AG10803 (cell line): ENCODE data around the gene SRGAP1.

Source experiments
- DNase-seq: peaks from one replicate; pipeline ENCODE4 v3.0.0; 2010; ENCODE audit warnings: low read depth
- H3K4me3 ChIP-seq: 2 replicates; pipeline ENCODE4 v1.5.1; 2011; ENCODE audit warnings: mild to moderate bottlenecking, low read length, control low read depth
- CTCF ChIP-seq: conservative IDR thresholded peaks from 2 replicates; pipeline ENCODE4 v1.5.1; 2011; ENCODE audit warnings: mild to moderate bottlenecking, low read length, control low read depth, inconsistent platforms

Gene SRGAP1

GRCh38 chr12:63898764-63899337 is 54.4 kb downstream of the SRGAP1 start:
- TF ChIP-seq CTCF = no peak
- no peak overlapping the region for H3K4me3 ChIP-seq
- DNase-seq = no peak

- no peak for DNase-seq
- no peak for TF ChIP-seq CTCF
- H3K4me3 ChIP-seq = no peak overlapping the region
Observed at GRCh38 chr12:63899396-63899795, 54.9 kb downstream of the SRGAP1 start.

GRCh38 chr12:63900922-63901793 is 56.7 kb downstream of the SRGAP1 start:
- no peak for TF ChIP-seq CTCF
- no peak for DNase-seq
- H3K4me3 ChIP-seq = no peak overlapping the region

DNA sequence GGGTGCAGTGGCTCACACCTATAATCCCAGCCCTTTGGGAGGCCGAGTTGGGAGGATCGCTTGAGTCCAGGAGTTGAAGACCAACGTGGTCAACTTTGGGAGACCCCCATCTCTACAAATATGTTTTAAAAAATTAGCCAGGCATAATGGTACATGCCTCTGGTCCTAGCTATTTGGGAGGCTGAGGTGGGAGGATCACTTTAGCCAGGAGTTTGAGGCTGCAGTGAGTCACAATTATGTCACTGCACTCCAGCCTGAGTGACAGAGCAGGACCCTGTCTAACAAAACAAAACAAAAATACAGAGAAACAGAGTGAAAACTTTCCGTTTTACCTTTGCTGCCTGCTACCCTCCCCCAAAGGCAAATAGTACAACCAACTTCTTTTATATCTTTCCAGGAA is 60.2 kb downstream of the SRGAP1 start:
- no peak overlapping the region for H3K4me3 ChIP-seq
- no peak for TF ChIP-seq CTCF
- no peak for DNase-seq

GRCh38 chr12:63905544-63905943 is 61.0 kb downstream of the SRGAP1 start:
- no peak for DNase-seq
- no peak for TF ChIP-seq CTCF
- no peak overlapping the region for H3K4me3 ChIP-seq

DNA sequence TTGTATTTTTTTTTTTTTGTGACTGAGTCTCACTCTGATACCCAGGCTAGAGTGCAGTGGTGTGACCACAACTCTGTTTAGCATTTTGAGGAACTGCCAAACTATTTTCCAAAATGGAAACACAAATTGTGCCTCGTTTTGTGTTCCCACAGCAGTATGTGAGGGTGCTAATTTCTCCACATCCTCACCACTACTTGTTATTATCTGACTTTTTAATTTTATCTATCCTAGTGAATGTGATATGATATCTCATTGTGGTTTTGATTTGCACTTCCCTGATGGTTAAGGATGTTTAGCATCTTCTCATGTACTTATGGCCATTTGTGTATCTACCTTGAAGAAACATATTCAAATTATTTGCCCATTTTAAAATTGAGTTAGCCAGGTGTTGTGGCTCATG is 62.4 kb downstream of the SRGAP1 start:
- TF ChIP-seq CTCF = no peak
- DNase-seq = no peak

DNA sequence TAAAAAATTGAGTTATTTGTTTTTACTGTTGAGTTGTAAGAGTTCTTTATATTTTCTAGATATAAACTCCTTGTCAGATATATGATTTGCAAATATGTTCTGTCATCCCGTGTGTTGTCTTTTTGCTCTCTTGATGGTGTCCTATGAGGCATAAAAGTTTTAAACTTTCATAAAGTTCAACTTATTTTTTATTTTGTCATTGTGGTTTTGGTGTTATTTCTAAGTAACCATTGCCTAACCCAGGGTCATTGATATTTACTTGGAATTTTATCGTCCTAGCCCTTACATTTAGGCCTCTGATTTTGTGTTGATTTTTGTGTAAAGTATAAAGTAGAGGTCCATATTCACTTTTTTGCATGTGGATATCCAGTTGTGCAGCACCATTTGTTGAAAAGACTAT is 63.1 kb downstream of the SRGAP1 start:
- no peak for TF ChIP-seq CTCF
- no peak for DNase-seq

More for the DNA sequence above, 62.4 kb downstream of the SRGAP1 start:
- no peak overlapping the region for H3K4me3 ChIP-seq

More for the DNA sequence above, 63.1 kb downstream of the SRGAP1 start:
- no peak overlapping the region for H3K4me3 ChIP-seq
